ENCODE measurements around the gene BPIFA2.
"Not testable (repeated sequence)": the region's sequence is repeated elsewhere in the genome, so short reads cannot be mapped to it uniquely, and the experiment has no call there.

Gene BPIFA2, protein sequence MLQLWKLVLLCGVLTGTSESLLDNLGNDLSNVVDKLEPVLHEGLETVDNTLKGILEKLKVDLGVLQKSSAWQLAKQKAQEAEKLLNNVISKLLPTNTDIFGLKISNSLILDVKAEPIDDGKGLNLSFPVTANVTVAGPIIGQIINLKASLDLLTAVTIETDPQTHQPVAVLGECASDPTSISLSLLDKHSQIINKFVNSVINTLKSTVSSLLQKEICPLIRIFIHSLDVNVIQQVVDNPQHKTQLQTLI

DNA sequence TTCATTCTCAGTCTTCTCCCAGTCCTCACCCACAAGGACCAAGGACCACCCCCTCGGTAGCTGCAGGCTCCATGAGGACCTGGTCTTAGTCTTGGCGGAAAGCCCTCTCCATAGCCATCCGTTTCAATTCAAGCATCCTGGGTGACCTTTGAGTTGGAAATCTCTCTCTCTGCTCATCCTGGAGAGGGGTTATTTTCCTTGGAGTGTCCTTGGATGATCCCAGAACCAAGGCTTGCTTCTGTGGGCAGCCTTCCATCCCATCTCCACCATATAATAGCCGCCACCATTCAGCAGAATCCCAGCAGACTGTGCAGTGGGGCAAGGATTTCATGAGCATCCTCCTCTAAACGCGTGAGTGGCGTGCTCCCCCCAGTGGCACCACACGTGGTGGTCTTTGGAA, at the start of gene BPIFA2:
BPIFA2 (plus strand) TSS at position 301 of the 400 bp plus-strand sequence. CDS start 987 bp downstream, outside the sequence.
- Histone ChIP-seq H2AFZ (ENCODE audit: low read depth, low read length) (no peak within 1 kb of the TSS), H3K9me3 (ENCODE audit: low read length) (peaks cover 4% of the 10 kb centered on the region), H3K36me3 (ENCODE audit: insufficient read depth, low read length) (no peaks in the 10 kb centered on the region), H3K4me1 (ENCODE audit: insufficient read depth, low read length) (no peaks in the 10 kb centered on the region), H3K27me3 (ENCODE audit: insufficient read depth, low read length) (no peaks in the 10 kb centered on the region), H3K4me3 (ENCODE audit: low read length) (no peak within 1 kb of the TSS)

DNA sequence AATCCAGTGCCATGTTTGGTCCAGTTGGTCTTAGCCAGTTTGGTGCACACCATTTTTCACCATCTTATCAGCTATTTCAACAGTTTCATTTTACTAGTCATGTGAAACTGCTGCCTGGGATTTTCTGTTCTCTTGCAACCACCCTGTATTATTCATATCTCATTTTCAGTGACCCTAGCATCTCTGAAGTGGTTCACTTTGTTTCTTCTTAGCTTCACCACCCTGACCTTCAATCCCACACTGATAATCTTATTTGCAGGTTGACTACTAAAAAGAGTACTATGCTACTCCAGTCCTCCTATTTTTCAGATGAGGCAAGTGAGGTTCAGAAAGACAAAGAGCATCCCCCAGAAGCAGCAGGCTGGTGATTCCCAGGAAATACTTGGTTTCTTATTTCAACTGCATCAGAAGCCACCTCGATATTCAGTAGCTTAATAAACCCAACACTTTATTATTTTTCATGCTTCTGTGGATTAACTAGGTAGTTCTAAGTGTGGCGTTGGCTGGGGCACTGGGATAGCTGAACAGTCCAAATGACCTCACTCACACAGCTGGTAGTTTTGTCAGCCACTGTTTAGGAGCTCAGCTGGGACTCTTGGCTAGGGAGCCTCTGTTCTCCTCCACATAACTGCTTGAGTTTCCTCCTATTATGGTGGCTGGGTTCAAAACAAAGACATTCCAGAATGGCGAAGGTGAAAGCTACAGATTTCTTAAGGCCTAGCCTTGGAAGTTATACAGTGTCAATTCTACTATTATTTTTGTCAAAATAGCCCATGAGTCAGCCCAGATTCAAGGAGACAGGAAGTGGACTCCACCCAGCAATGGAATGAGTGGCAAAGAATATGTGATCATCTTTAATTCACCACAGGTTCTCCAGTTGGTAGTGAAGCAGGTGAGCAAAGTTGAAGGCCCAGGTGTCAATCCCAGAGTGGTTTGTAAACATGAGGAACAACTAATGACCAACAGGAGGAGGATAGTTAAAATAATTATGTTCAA, 47.9 kb upstream of the BPIFA2 start:
- H3K4me3 ChIP-seq (ENCODE audit: low read length), result no peak overlapping the region
- H3K27me3 ChIP-seq (ENCODE audit: insufficient read depth, low read length), result no peaks in the 10 kb centered on the region
- no peaks in the 10 kb centered on the region for H3K9me3 ChIP-seq (ENCODE audit: low read length)
- no peaks in the 10 kb centered on the region for H3K36me3 ChIP-seq (ENCODE audit: insufficient read depth, low read length)
- H3K4me1 ChIP-seq (ENCODE audit: insufficient read depth, low read length), result no peaks in the 10 kb centered on the region
- no peak overlapping the region for H2AFZ ChIP-seq (ENCODE audit: low read depth, low read length)

DNA sequence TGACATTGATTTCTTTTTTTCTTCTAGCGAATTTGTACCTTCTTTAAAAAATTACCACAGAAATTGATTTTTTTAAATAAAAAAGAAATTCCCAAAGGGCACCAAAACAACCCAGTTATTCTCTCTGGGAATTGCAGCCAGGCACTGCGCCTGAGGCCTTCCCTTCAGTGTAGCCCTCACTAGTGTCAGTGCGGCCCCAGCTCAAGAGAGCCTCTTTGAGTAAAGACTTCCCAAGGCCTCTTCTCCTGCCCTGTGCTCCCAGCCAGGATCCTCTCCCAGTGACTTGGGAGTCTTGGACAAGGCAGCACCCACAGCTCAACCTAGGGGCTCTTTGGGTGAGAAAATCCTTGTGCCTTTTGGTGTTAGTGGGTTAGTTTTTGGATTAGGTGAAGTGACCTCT, 47.0 kb upstream of the BPIFA2 start:
- Histone ChIP-seq H3K4me1 (ENCODE audit: insufficient read depth, low read length) (no peaks in the 10 kb centered on the region), H3K27me3 (ENCODE audit: insufficient read depth, low read length) (no peaks in the 10 kb centered on the region), H3K4me3 (ENCODE audit: low read length) (no peak overlapping the region), H3K9me3 (ENCODE audit: low read length) (no peaks in the 10 kb centered on the region), H3K36me3 (ENCODE audit: insufficient read depth, low read length) (no peaks in the 10 kb centered on the region), H2AFZ (ENCODE audit: low read depth, low read length) (no peak overlapping the region)

DNA sequence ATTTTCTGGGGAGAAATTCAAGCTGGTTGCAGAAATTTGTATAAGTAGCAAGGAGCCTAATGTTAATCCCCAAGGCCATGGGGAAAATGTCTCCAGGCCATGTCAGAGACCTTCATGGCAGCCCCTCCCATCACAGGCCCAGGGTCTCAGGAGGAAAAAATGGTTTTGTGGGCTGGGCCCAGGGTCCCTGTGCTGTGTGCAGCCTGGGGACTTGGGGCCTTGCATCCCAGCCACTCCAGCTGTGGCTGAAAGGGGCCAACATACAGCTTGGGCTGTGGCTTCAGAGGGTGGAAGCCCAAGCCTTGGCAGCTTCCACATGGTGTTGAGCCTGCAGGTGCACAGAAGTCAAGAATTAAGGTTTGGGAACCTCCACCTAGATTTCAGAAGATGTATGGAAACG, 45.7 kb upstream of the BPIFA2 start:
- not testable (repeated sequence) for H2AFZ ChIP-seq (ENCODE audit: low read depth, low read length); H3K4me3 ChIP-seq (ENCODE audit: low read length); H3K27me3 ChIP-seq (ENCODE audit: insufficient read depth, low read length); H3K9me3 ChIP-seq (ENCODE audit: low read length); H3K36me3 ChIP-seq (ENCODE audit: insufficient read depth, low read length); H3K4me1 ChIP-seq (ENCODE audit: insufficient read depth, low read length)

DNA sequence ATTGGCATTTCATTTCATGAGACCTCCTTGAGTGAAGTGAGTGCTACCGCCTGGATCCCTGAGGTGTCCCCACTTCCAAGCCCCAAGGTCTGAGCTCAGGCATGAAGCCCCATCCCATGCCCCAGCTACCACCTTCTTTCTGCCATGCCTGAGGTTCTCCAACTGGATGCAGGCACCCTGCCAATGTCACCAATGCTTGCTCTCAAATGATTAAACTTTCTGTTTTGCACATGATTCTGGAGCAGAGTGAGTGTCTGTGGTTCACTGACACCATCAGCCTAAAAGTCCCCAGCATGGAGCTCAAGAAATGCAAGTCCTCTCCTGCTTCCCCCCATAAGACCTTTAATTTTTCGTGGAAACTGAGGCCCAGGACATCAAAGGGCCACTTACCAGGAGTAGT, 43.7 kb upstream of the BPIFA2 start:
- H3K36me3 ChIP-seq (ENCODE audit: insufficient read depth, low read length), result no peaks in the 10 kb centered on the region
- no peaks in the 10 kb centered on the region for H3K9me3 ChIP-seq (ENCODE audit: low read length)
- peaks cover 3% of the 10 kb centered on the region for H3K27me3 ChIP-seq (ENCODE audit: insufficient read depth, low read length)
- no peak overlapping the region for H2AFZ ChIP-seq (ENCODE audit: low read depth, low read length)
- no peaks in the 10 kb centered on the region for H3K4me1 ChIP-seq (ENCODE audit: insufficient read depth, low read length)
- H3K4me3 ChIP-seq (ENCODE audit: low read length), result no peak overlapping the region

DNA sequence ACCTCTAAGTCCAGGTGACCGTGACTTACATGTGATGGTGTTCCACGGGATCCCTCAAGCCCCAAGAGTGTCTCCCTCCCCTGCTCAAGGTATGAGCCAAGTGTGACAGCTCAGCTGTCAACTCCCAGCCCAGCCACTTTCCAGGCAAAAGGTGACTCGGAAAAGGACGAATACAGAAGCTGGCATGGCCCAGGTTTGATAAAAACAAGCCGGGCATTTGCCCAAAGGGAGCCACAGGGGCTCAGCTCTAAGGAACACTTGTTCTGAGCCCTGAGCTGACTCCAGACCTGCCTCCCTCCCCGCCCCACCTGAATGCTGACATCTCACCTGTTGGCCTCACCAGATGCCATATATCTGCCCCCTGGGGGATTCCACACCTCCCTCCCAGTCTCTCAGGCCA, 43.0 kb upstream of the BPIFA2 start:
- Histone ChIP-seq H3K27me3 (ENCODE audit: insufficient read depth, low read length) (peaks cover 3% of the 10 kb centered on the region), H3K36me3 (ENCODE audit: insufficient read depth, low read length) (no peaks in the 10 kb centered on the region), H3K9me3 (ENCODE audit: low read length) (no peaks in the 10 kb centered on the region), H2AFZ (ENCODE audit: low read depth, low read length) (no peak overlapping the region), H3K4me3 (ENCODE audit: low read length) (no peak overlapping the region), H3K4me1 (ENCODE audit: insufficient read depth, low read length) (no peaks in the 10 kb centered on the region)

DNA sequence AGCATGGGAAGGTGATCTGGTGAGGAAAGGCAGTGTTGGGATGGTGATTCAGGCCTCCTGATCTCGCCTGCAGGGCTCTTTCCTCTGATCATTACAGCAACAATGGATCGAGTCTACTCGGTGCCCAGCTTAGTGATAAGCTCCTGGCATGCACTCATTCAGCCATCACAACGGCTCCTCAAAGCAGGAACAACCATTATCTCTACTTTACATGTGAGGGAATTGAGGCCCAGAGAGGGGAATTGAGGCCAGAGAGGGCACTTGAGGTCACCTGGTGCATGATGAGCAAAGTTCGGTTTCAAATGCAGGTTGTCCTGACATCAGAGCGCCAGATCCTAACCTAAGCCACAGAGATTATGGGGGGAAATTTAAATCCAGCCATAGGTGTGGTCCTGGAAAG, 42.0 kb upstream of the BPIFA2 start:
- H2AFZ ChIP-seq (ENCODE audit: low read depth, low read length), result no peak overlapping the region
- no peaks in the 10 kb centered on the region for H3K4me1 ChIP-seq (ENCODE audit: insufficient read depth, low read length)
- H3K27me3 ChIP-seq (ENCODE audit: insufficient read depth, low read length), result peaks cover 3% of the 10 kb centered on the region
- H3K4me3 ChIP-seq (ENCODE audit: low read length), result no peak overlapping the region
- H3K36me3 ChIP-seq (ENCODE audit: insufficient read depth, low read length), result no peaks in the 10 kb centered on the region
- no peaks in the 10 kb centered on the region for H3K9me3 ChIP-seq (ENCODE audit: low read length)

DNA sequence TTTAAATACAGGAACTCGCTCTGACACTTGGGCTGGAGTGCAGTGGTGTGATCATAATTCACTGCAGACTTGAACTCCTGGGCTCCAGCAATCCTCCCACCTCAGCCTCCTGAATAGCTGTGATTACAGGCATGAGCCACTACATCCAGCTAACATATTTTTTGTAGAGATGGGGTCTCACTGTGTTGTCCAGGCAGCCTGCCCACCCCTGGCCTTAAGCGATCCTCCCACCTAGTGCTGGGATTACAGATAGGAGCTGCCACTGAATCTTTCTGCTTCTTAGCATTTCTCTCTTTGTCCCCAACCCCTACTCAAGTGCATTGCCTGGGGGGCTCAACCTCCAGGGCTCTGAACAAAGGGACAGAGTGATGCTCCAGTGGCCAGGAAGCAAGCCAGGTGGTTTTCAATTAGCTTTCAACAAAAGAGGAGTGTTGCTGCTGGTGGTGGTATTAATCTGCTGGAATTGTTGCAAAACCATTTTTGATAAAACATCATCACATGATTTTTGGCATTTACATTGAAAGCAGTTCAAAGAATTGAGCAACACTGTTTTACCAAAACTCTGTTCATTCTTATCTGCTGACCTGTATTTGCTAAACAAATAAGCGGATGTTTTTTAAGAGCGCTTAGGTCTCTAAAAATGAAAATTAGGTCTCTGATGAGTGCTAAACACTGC, 40.4 kb upstream of the BPIFA2 start:
- Histone ChIP-seq H3K4me1 (ENCODE audit: insufficient read depth, low read length) (no peaks in the 10 kb centered on the region), H3K4me3 (ENCODE audit: low read length) (no peak overlapping the region), H2AFZ (ENCODE audit: low read depth, low read length) (no peak overlapping the region), H3K9me3 (ENCODE audit: low read length) (no peaks in the 10 kb centered on the region), H3K27me3 (ENCODE audit: insufficient read depth, low read length) (peaks cover 3% of the 10 kb centered on the region), H3K36me3 (ENCODE audit: insufficient read depth, low read length) (no peaks in the 10 kb centered on the region)

DNA sequence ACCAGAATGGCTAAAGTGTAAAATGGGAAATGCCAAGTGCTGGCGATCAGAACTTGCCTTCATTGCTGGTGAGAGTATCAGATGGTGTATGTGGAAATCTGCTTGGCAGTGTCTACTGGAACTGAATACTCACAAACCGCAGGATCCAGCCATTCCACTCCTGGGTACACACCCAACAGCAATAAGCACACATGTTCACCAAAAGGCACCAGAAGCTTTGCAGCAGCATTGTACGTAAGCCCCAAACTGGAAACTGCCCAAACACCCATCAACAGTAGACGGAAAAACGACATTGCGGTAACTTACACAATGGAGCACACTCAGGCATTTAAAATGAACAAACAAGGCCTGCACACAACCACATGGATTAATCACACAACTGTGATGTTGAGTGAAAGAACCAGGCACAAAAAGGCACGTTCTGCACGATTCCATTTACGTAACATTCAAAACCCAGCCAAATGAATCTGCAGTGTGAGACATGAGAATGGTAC, 37.3 kb upstream of the BPIFA2 start:
- no peak overlapping the region for H2AFZ ChIP-seq (ENCODE audit: low read depth, low read length)
- H3K4me1 ChIP-seq (ENCODE audit: insufficient read depth, low read length), result no peaks in the 10 kb centered on the region
- H3K36me3 ChIP-seq (ENCODE audit: insufficient read depth, low read length), result no peaks in the 10 kb centered on the region
- H3K4me3 ChIP-seq (ENCODE audit: low read length), result no peak overlapping the region
- H3K9me3 ChIP-seq (ENCODE audit: low read length), result no peaks in the 10 kb centered on the region
- peaks cover 3% of the 10 kb centered on the region for H3K27me3 ChIP-seq (ENCODE audit: insufficient read depth, low read length)

DNA sequence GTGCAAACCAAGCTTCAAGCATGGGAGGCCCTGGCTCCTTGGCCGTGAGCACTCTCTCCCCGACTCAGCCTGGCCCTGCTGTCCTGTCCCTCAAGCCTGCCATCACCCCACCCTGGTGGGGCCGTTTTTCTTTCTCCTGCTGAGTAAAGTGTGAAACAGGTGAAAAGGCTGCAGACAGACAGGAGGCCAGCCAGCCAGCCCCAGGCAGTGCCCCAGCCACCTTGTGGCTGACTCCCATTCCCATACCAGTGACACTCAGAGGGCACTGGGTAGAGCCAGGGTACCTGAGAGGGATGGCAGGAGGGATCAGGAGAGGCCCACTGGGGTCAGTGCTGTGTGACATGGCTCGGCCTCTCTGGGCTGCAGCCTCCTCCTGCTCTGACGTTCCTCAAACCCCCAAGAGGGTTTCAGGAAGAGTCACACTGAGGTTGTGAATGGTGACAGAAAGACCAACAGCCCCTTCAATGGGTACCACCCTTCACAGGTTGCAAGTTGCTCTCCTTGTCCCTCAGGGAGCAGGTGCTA, 35.9 kb upstream of the BPIFA2 start:
- Histone ChIP-seq H3K27me3 (ENCODE audit: insufficient read depth, low read length) (no peaks in the 10 kb centered on the region), H3K4me3 (ENCODE audit: low read length) (no peak overlapping the region), H3K36me3 (ENCODE audit: insufficient read depth, low read length) (no peaks in the 10 kb centered on the region), H2AFZ (ENCODE audit: low read depth, low read length) (no peak overlapping the region), H3K4me1 (ENCODE audit: insufficient read depth, low read length) (no peaks in the 10 kb centered on the region), H3K9me3 (ENCODE audit: low read length) (no peaks in the 10 kb centered on the region)

DNA sequence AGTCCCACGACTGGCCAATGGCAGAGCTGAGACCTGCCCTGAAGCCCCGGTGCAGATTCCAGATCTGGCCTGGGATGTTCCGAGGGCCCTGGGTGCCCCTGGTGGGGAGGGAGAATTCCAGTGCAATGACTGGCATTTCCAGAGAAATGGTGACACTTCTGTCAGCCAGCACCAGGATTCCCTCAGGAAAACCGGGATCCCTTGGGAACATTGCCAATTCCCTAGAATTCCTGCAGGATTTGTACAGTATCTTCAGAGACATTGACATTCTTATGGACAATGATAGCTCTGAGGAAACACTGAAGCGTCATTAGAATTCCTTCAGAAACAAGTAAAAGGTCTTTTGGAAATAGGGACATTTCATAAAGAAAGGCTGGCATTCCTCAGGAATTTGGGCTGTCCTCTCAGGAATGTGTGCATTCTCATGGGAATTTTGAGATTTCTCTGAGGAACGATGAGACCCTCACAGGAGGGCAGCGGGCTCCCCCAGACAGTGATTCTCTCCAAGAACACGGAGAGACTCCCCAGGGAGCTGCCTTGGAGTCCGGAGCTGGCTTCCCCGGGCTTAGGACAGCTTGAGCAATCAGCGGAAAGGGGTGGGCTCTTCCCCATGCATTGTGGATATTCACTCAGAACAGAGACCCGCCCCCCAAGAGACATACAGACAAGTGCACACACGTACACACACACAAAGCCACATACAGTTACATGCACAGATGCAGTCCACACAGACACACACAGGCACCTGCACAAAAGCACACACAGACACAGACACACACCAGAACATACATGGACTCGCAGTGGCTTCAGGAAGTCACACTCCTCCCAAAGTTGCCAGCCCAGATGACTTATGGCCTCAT, 35.2 kb upstream of the BPIFA2 start:
- no peaks in the 10 kb centered on the region for H3K36me3 ChIP-seq (ENCODE audit: insufficient read depth, low read length)
- H3K9me3 ChIP-seq (ENCODE audit: low read length), result no peaks in the 10 kb centered on the region
- H3K4me1 ChIP-seq (ENCODE audit: insufficient read depth, low read length), result no peaks in the 10 kb centered on the region
- no peak overlapping the region for H3K4me3 ChIP-seq (ENCODE audit: low read length)
- no peak overlapping the region for H2AFZ ChIP-seq (ENCODE audit: low read depth, low read length)
- no peaks in the 10 kb centered on the region for H3K27me3 ChIP-seq (ENCODE audit: insufficient read depth, low read length)

DNA sequence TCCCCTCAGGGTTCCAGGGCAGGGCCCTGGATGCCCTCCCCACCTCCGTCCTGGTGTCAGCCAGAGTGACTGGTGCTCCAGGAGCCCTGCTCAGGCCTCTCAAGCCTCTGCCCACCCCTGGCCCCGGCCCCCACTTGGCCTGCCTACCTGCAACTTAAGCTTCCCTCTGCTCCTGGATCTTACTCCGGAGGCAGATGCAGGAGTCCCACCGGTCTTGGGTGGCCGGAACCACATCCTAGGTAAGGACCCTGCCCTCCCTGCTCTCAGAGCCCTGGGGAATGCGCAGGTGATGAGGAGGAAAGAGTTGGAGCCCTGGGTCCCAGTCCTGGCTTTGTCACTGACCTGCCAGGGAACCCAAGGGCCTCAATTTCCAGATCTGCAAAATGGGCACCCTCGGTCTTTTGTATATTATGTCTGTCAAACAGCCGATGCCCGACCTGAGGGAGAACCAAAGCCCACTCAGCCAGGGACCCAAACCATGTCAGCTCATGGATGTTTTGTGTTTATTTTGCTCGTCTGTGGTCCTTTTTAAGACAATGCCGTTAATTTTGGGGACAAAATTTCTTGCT, 34.5 kb upstream of the BPIFA2 start:
- Histone ChIP-seq H3K27me3 (ENCODE audit: insufficient read depth, low read length) (no peaks in the 10 kb centered on the region), H3K36me3 (ENCODE audit: insufficient read depth, low read length) (no peaks in the 10 kb centered on the region), H3K4me3 (ENCODE audit: low read length) (no peak overlapping the region), H3K9me3 (ENCODE audit: low read length) (no peaks in the 10 kb centered on the region), H3K4me1 (ENCODE audit: insufficient read depth, low read length) (no peaks in the 10 kb centered on the region), H2AFZ (ENCODE audit: low read depth, low read length) (no peak overlapping the region)
